Parathyroid adenoma (tissue), 2 donors: ENCODE measurements around the gene TSPEAR.

ENCODE experiments used
- H2AFZ ChIP-seq: fragments of 300-600 bp; sonication (generic); one replicate; pipeline ENCODE4 v1.7.0; 2017; ENCODE audit warnings: antibody characterized with exemption, mild to moderate bottlenecking
- H3K27ac ChIP-seq: fragments of 300-600 bp; sonication (generic); one replicate; pipeline ENCODE4 v1.7.0; 2017
- H3K27me3 ChIP-seq: fragments of 300-600 bp; sonication (generic); one replicate; pipeline ENCODE4 v1.7.0; 2017; ENCODE audit warnings: low read length; ENCODE audit not compliant: control insufficient read depth, insufficient read depth
- H3K36me3 ChIP-seq: fragments of 300-600 bp; sonication (generic); one replicate; pipeline ENCODE4 v1.7.0; 2017; ENCODE audit warnings: low read length; ENCODE audit not compliant: control insufficient read depth, insufficient read depth
- H3K4me1 ChIP-seq: fragments of 300-600 bp; sonication (generic); one replicate; pipeline ENCODE4 v1.7.0; 2017; ENCODE audit warnings: control low read depth
- H3K4me2 ChIP-seq: fragments of 300-600 bp; sonication (generic); one replicate; pipeline ENCODE4 v1.7.0; 2017; ENCODE audit warnings: low read length
- H3K4me3 ChIP-seq: fragments of 300-600 bp; sonication (generic); one replicate; pipeline ENCODE4 v1.7.0; 2017; ENCODE audit warnings: low read depth, low read length
- H3K79me2 ChIP-seq: fragments of 300-600 bp; sonication (generic); one replicate; pipeline ENCODE4 v1.7.0; 2017; ENCODE audit warnings: control low read depth
- H3K9ac ChIP-seq: fragments of 300-600 bp; sonication (generic); one replicate; pipeline ENCODE4 v1.7.0; 2017; ENCODE audit warnings: mild to moderate bottlenecking
- H3K9me3 ChIP-seq: fragments of 300-600 bp; sonication (generic); one replicate; pipeline ENCODE4 v1.7.0; 2017; ENCODE audit warnings: low read length; ENCODE audit not compliant: control insufficient read depth
- CTCF ChIP-seq: fragments of 300-600 bp; sonication (generic); IDR thresholded peaks from one replicate; pipeline ENCODE4 v1.7.0; 2017; ENCODE audit warnings: antibody characterized with exemption, mild to moderate bottlenecking
- donor health status: primary hyperparathyroidism.

TSPEAR gene

GRCh38 chr21:44682580-44683151 lies 28.7 kb downstream of the TSPEAR start:
- H3K36me3 ChIP-seq: no peaks in the 10 kb centered on the region
- no peak for TF ChIP-seq CTCF
- no peaks in the 10 kb centered on the region for H3K79me2 ChIP-seq
- H3K27ac ChIP-seq: no peak overlapping the region
- H2AFZ ChIP-seq: no peak overlapping the region
- H3K9ac ChIP-seq: no peak overlapping the region
- no peaks in the 10 kb centered on the region for H3K4me1 ChIP-seq
- no peak overlapping the region for H3K4me3 ChIP-seq
- no peaks in the 10 kb centered on the region for H3K9me3 ChIP-seq
- no peaks in the 10 kb centered on the region for H3K27me3 ChIP-seq
- no peak overlapping the region for H3K4me2 ChIP-seq

GRCh38 chr21:44681861-44682579 lies 29.4 kb downstream of the TSPEAR start, which contains the start of gene KRTAP12-1:
Gene KRTAP12-1, minus strand, starts transcription at chr21:44682163. Its CDS starts 40 bp downstream, at chr21:44682123.
- H3K4me3 ChIP-seq: no peak within 1 kb of the TSS
- H3K79me2 ChIP-seq: no peaks in the 10 kb centered on the region
- H2AFZ ChIP-seq: no peak within 1 kb of the TSS
- no peak within 1 kb of the TSS for H3K27ac ChIP-seq
- H3K27me3 ChIP-seq: no peaks in the 10 kb centered on the region
- H3K9ac ChIP-seq: no peak within 1 kb of the TSS
- no peaks in the 10 kb centered on the region for H3K9me3 ChIP-seq
- H3K4me1 ChIP-seq: no peaks in the 10 kb centered on the region
- no peaks in the 10 kb centered on the region for H3K36me3 ChIP-seq
- H3K4me2 ChIP-seq: no peak within 1 kb of the TSS
- TF ChIP-seq CTCF: no peak

GRCh38 chr21:44681152-44681551 lies 30.2 kb downstream of the TSPEAR start:
- no peak overlapping the region for H2AFZ ChIP-seq
- H3K27me3 ChIP-seq: no peaks in the 10 kb centered on the region
- no peak overlapping the region for H3K4me2 ChIP-seq
- no peaks in the 10 kb centered on the region for H3K9me3 ChIP-seq
- H3K79me2 ChIP-seq: no peaks in the 10 kb centered on the region
- TF ChIP-seq CTCF: no peak
- no peaks in the 10 kb centered on the region for H3K36me3 ChIP-seq
- H3K4me1 ChIP-seq: no peaks in the 10 kb centered on the region
- no peak overlapping the region for H3K9ac ChIP-seq
- no peak overlapping the region for H3K27ac ChIP-seq
- H3K4me3 ChIP-seq: no peak overlapping the region

GRCh38 chr21:44677881-44678280 lies 33.5 kb downstream of the TSPEAR start:
- Histone ChIP-seq H2AFZ (no peak overlapping the region), H3K27ac (no peak overlapping the region), H3K27me3 (no peaks in the 10 kb centered on the region), H3K9ac (no peak overlapping the region), H3K36me3 (no peaks in the 10 kb centered on the region), H3K79me2 (no peaks in the 10 kb centered on the region), H3K4me1 (no peaks in the 10 kb centered on the region), H3K9me3 (no peaks in the 10 kb centered on the region), H3K4me2 (no peak overlapping the region), H3K4me3 (no peak overlapping the region)
- TF ChIP-seq CTCF: no peak

GRCh38 chr21:44671911-44672310 lies 39.5 kb downstream of the TSPEAR start:
- no peak for TF ChIP-seq CTCF
- H3K4me2 ChIP-seq: no peak overlapping the region
- no peak overlapping the region for H2AFZ ChIP-seq
- no peaks in the 10 kb centered on the region for H3K4me1 ChIP-seq
- no peak overlapping the region for H3K27ac ChIP-seq
- no peak overlapping the region for H3K9ac ChIP-seq
- no peaks in the 10 kb centered on the region for H3K36me3 ChIP-seq
- no peaks in the 10 kb centered on the region for H3K27me3 ChIP-seq
- H3K4me3 ChIP-seq: no peak overlapping the region
- no peaks in the 10 kb centered on the region for H3K9me3 ChIP-seq
- H3K79me2 ChIP-seq: no peaks in the 10 kb centered on the region
